GM21717 (cell line): ENCODE measurements around the gene NAXD.
"Not testable (repeated sequence)": the region's sequence is repeated elsewhere in the genome, so short reads cannot be mapped to it uniquely, and the experiment has no call there.

Source experiments
- ATAC-seq: cut with Tn5 transposase; IDR thresholded peaks from one replicate; pipeline ENCODE4 v1.9.1; 2021; ENCODE audit warnings: mild to moderate bottlenecking, moderate library complexity; ENCODE audit not compliant: unreplicated experiment

NAXD gene

GRCh38 chr13:110593430-110594130 lies 21.8 kb upstream of the NAXD start:
- ATAC-seq, result peak; percentile 77

- ATAC-seq, result no peak
Measured at GRCh38 chr13:110597041-110597689, 18.2 kb upstream of the NAXD start.

- ATAC-seq, result no peak
Measured at GRCh38 chr13:110600261-110600819, 15.0 kb upstream of the NAXD start.

- no peak for ATAC-seq
Measured at GRCh38 chr13:110600980-110601379, 14.4 kb upstream of the NAXD start.

GRCh38 chr13:110605132-110605531 lies 10.2 kb upstream of the NAXD start:
- ATAC-seq, result no peak

- not testable (repeated sequence) for ATAC-seq
Measured at GRCh38 chr13:110606281-110606680, 9.1 kb upstream of the NAXD start.

GRCh38 chr13:110607675-110608224 lies 7.6 kb upstream of the NAXD start:
- no peak for ATAC-seq

- peak; percentile 45 for ATAC-seq
Measured at GRCh38 chr13:110610955-110611595, 4.3 kb upstream of the NAXD start.

GRCh38 chr13:110615005-110615321 lies 382 bp upstream of the NAXD start:
- ATAC-seq, result no peak

- ATAC-seq, result peak; percentile 43
Measured at GRCh38 chr13:110616103-110617101, 1.1 kb downstream of the NAXD start.

GRCh38 chr13:110617321-110618072 lies 2.2 kb downstream of the NAXD start:
- no peak for ATAC-seq

GRCh38 chr13:110618167-110618566 lies 2.8 kb downstream of the NAXD start:
- ATAC-seq, result no peak

GRCh38 chr13:110618780-110619179 lies 3.4 kb downstream of the NAXD start:
- ATAC-seq, result no peak

- ATAC-seq, result no peak
Measured at GRCh38 chr13:110620596-110620995, 5.3 kb downstream of the NAXD start.

GRCh38 chr13:110624766-110625756 lies 9.7 kb downstream of the NAXD start:
- ATAC-seq, result no peak

- no peak for ATAC-seq
Measured at GRCh38 chr13:110625771-110626321, 10.5 kb downstream of the NAXD start.

- ATAC-seq, result no peak
Measured at GRCh38 chr13:110626521-110626920, 11.2 kb downstream of the NAXD start.

- no peak for ATAC-seq
Measured at GRCh38 chr13:110627351-110627750, 12.0 kb downstream of the NAXD start.
